Activated CD8-positive, alpha-beta T cell treated with anti-CD3 and anti-CD28 coated beads for 36 hours (primary cell): Measurements from ENCODE around the gene FNBP1L. TPM values are rescaled to one million over a fixed set of nuclear protein-coding genes. Genes with fewer than 3 reads are reported as not detected.

Experiments
- ATAC-seq: fragments of 200-7000 bp; cut with Tn5 transposase; one replicate; pipeline ENCODE4 v1.10.0; 2021; ENCODE audit warnings: mild to moderate bottlenecking, moderate library complexity
- CTCF ChIA-PET: fragments of 350-600 bp; sonication (Branson Sonifier 250); formaldehyde crosslinking; loops from one replicate; lab custom pipeline; 2021; ENCODE audit warnings: antibody characterized with exemption; lab: Charles Lee
- POLR2A ChIA-PET: fragments of 350-600 bp; sonication (Branson Sonifier 250); formaldehyde crosslinking; loops from one replicate; lab custom pipeline; 2021; ENCODE audit warnings: antibody characterized with exemption; lab: Charles Lee
- DNase-seq: peaks from one replicate; pipeline ENCODE4 v3.0.0-alpha.2; 2020
- H3K27ac Mint-ChIP-seq: one replicate; pipeline ENCODE4 v1.8.0; 2021; ENCODE audit warnings: mild to moderate bottlenecking, mixed read lengths
- H3K27me3 Mint-ChIP-seq: one replicate; pipeline ENCODE4 v1.8.0; 2021; ENCODE audit warnings: mixed read lengths
- H3K36me3 Mint-ChIP-seq: one replicate; pipeline ENCODE4 v1.8.0; 2021; ENCODE audit warnings: low read depth, mixed read lengths
- H3K4me1 Mint-ChIP-seq: one replicate; pipeline ENCODE4 v1.8.0; 2021; ENCODE audit warnings: low read depth, mixed read lengths
- H3K4me3 Mint-ChIP-seq: one replicate; pipeline ENCODE4 v1.8.0; 2021; ENCODE audit warnings: mild to moderate bottlenecking, moderate library complexity, mixed read lengths
- H3K9me3 Mint-ChIP-seq: one replicate; pipeline ENCODE4 v1.8.0; 2021; ENCODE audit warnings: mixed read lengths
- intact Hi-C: fragments of 100-400 bp; cut with micrococcal nuclease; formaldehyde crosslinking; loops from one replicate; pipeline ENCODE4 v1.10.0; 2022
- total RNA-seq, 2 experiments: library from RNA; stranded (reverse); gene quantifications; one replicate each; pipeline ENCODE4 v1.2.3, GENCODE V29; 2021
- TF ChIP-seq, protein P1 (sequence below): fragments of 200-600 bp; IDR thresholded peaks from one replicate; pipeline ENCODE4 v1.8.0; 2022; ENCODE audit warnings: antibody characterized with exemption, mild to moderate bottlenecking

The FNBP1L gene
- total RNA-seq, 2 experiments from 2014 or later, result 0.20 to 0.25 TPM

DNA sequence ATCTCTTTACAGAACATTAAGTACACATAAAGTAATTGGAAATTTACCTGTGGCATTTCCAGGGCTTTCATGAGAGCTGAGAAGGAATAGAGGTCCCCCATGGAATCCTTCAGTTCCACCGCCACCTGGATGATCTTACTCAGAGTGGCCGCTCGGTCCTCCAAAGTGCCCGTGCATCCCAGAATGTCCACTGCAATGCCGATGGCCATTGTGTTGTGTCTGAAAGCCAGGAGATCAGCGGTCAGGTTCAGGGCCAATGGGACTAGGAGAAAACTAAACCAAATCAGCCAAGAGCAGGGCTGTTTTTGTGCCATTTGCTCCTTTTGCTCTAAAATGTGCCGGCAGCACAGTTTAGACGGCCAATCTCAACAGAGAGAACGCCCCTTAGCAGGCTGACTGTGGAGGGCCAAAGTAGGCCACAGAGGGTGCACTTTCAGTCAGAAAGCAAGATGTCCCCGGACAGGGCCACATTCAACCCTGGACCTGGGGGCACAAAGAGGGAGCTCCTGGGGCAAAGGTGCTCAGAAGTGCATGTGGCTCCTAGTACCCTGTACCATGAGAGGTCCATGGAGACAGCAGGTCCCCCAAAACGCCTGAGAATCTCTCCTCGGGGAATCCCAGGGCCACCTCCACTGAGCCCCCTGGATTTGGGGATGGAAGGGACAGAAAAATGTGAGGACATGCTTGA, 123.8 kb downstream of the FNBP1L start:
- no peaks in the 10 kb centered on the region for H3K36me3 Mint-ChIP-seq
- CTCF ChIA-PET, result interaction anchor here (1.1 kb wide), 1 partner anchor 10 kb away, joined by 3 read pairs; no protein-coding TSS in a partner anchor
- H3K9me3 Mint-ChIP-seq, result no peaks in the 10 kb centered on the region
- intact Hi-C loops, result no loop called here
- ATAC-seq, result no peak
- POLR2A ChIA-PET, result no interaction called here
- H3K27ac Mint-ChIP-seq, result no peak overlapping the region
- no peak overlapping the region for H3K4me3 Mint-ChIP-seq
- H3K27me3 Mint-ChIP-seq, result no peaks in the 10 kb centered on the region
- TF ChIP-seq, protein P1, sequence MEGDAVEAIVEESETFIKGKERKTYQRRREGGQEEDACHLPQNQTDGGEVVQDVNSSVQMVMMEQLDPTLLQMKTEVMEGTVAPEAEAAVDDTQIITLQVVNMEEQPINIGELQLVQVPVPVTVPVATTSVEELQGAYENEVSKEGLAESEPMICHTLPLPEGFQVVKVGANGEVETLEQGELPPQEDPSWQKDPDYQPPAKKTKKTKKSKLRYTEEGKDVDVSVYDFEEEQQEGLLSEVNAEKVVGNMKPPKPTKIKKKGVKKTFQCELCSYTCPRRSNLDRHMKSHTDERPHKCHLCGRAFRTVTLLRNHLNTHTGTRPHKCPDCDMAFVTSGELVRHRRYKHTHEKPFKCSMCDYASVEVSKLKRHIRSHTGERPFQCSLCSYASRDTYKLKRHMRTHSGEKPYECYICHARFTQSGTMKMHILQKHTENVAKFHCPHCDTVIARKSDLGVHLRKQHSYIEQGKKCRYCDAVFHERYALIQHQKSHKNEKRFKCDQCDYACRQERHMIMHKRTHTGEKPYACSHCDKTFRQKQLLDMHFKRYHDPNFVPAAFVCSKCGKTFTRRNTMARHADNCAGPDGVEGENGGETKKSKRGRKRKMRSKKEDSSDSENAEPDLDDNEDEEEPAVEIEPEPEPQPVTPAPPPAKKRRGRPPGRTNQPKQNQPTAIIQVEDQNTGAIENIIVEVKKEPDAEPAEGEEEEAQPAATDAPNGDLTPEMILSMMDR, result no peak
- no peaks in the 10 kb centered on the region for H3K4me1 Mint-ChIP-seq
- no peak for DNase-seq

GRCh38 chr1:93573940-93574469, 126.1 kb downstream of the FNBP1L start:
- Mint-ChIP-seq H3K9me3 (no peaks in the 10 kb centered on the region), H3K4me1 (no peaks in the 10 kb centered on the region), H3K36me3 (no peaks in the 10 kb centered on the region), H3K27me3 (no peaks in the 10 kb centered on the region), H3K27ac (no peak overlapping the region), H3K4me3 (no peak overlapping the region)
- ChIA-PET CTCF (no interaction called here), POLR2A (no interaction called here)
- ATAC-seq (no peak), DNase-seq (no peak)
- intact Hi-C loops, result no loop called here
- TF ChIP-seq, protein P1, result no peak

DNA sequence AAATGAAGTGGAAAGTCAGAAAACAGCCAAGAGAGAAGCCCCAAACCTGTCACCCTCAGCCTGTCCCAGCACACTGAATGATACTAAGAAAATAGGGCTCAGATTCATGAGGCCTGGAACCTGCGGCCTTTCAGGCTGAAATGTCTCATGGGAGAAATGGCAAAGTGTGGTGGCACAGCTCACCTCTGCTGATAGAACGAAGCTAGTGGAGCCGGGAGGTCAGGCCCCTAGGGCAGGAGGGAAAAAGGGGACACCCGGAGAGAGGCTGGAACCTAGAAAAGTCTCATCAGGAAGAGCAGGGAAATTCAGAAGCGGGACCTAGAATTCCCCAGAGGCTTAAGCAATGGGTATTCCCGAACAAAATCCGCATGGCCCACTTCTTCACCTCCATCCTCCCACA, 126.6 kb downstream of the FNBP1L start:
- H3K36me3 Mint-ChIP-seq, result no peaks in the 10 kb centered on the region
- DNase-seq (no peak), ATAC-seq (no peak)
- H3K4me1 Mint-ChIP-seq, result no peaks in the 10 kb centered on the region
- no peaks in the 10 kb centered on the region for H3K27me3 Mint-ChIP-seq
- TF ChIP-seq, protein P1, result no peak
- ChIA-PET POLR2A (no interaction called here), CTCF (no interaction called here)
- no peak overlapping the region for H3K27ac Mint-ChIP-seq
- no peak overlapping the region for H3K4me3 Mint-ChIP-seq
- intact Hi-C loops, result no loop called here
- no peaks in the 10 kb centered on the region for H3K9me3 Mint-ChIP-seq

DNA sequence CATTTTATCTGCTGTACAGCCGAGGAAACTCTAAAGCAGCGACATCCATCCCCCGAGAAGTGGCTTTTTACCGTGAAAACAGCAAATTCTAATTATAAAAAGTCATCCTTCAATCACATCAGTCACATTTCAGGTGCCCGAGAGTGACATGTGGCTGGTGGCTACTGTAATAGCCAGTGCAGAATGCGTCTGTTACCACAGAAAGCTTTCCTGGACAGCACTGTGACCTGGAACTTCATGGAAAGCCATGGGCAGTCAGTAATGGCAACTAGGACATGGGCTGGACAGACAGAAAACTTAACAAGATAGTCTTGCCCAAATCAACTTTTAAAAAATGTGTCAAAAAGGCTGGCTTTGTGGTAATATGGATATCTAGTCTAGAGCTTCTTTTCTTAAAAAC, 127.1 kb downstream of the FNBP1L start:
- Mint-ChIP-seq H3K27me3 (no peaks in the 10 kb centered on the region), H3K27ac (no peak overlapping the region), H3K4me3 (no peak overlapping the region), H3K4me1 (no peaks in the 10 kb centered on the region), H3K36me3 (no peaks in the 10 kb centered on the region), H3K9me3 (no peaks in the 10 kb centered on the region)
- intact Hi-C loops, result no loop called here
- POLR2A ChIA-PET, result no interaction called here
- ATAC-seq (no peak), DNase-seq (no peak)
- CTCF ChIA-PET, result no interaction called here
- TF ChIP-seq, protein P1, result no peak

GRCh38 chr1:93575621-93576284, 127.8 kb downstream of the FNBP1L start:
- Mint-ChIP-seq H3K27ac (no peak overlapping the region), H3K9me3 (no peaks in the 10 kb centered on the region), H3K27me3 (no peaks in the 10 kb centered on the region), H3K4me3 (no peak overlapping the region), H3K4me1 (no peaks in the 10 kb centered on the region), H3K36me3 (no peaks in the 10 kb centered on the region)
- ChIA-PET POLR2A (no interaction called here), CTCF (no interaction called here)
- DNase-seq (no peak), ATAC-seq (no peak)
- intact Hi-C loops, result no loop called here
- TF ChIP-seq, protein P1, result no peak
